HepG2 (cell line): Measurements from ENCODE around the gene HES7.

Experiments used
- CCAR2 ChIP-seq: fragments of 200-400 bp; formaldehyde crosslinking; optimal IDR thresholded peaks from 2 replicates; pipeline ENCODE3; 2018; ENCODE audit warnings: low read depth, mild to moderate bottlenecking, low read length, moderate library complexity
- ZNF260 ChIP-seq: sonication (generic); formaldehyde crosslinking; IDR thresholded peaks from 2 replicates; pipeline ENCODE4 v1.4.0; 2020; ENCODE audit warnings: missing genetic modification reagents, low read depth, mild to moderate bottlenecking, borderline replicate concordance
- TF ChIP-seq, protein P1 (sequence below): sonication (generic); formaldehyde crosslinking; IDR thresholded peaks from 2 replicates; pipeline ENCODE4 v1.5.0; 2020; ENCODE audit warnings: mild to moderate bottlenecking, missing genetic modification reagents, moderate library complexity
- TF ChIP-seq, protein P2 (sequence below), 2 experiments: IDR thresholded peaks; 2 replicates each; pipeline ENCODE4 v1.6.1; 2011 to 2012; ENCODE audit warnings: low read length in 2 of 2, borderline replicate concordance in 1 of 2, low read depth in 1 of 2, mild to moderate bottlenecking in 1 of 2, moderate library complexity in 1 of 2

DNA sequence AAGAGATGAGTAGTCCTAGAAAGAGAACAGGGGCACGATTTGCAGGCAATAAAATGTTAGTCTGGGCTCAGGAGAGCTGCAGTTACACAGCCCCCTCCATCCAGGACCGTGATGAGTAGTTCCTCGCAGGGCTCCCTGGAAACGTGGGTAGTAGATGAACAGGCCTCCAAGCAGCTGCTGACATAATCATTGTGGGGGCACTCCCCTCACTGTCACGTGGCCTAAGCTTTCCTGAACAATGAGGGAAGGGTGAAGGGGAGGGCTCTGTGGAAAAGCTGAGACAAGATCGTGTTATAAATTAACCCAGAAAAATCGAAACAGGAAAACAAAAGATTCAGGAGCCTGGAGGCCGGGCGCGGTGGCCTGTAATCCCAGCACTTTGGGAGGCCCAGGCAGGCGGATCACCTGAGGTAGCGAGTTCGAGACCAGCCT lies 29.6 kb upstream of the HES7 start:
- TF ChIP-seq CCAR2 (no peak), ZNF260 (CRISPR knock-in tag) (no peak)
- TF ChIP-seq, protein P1, sequence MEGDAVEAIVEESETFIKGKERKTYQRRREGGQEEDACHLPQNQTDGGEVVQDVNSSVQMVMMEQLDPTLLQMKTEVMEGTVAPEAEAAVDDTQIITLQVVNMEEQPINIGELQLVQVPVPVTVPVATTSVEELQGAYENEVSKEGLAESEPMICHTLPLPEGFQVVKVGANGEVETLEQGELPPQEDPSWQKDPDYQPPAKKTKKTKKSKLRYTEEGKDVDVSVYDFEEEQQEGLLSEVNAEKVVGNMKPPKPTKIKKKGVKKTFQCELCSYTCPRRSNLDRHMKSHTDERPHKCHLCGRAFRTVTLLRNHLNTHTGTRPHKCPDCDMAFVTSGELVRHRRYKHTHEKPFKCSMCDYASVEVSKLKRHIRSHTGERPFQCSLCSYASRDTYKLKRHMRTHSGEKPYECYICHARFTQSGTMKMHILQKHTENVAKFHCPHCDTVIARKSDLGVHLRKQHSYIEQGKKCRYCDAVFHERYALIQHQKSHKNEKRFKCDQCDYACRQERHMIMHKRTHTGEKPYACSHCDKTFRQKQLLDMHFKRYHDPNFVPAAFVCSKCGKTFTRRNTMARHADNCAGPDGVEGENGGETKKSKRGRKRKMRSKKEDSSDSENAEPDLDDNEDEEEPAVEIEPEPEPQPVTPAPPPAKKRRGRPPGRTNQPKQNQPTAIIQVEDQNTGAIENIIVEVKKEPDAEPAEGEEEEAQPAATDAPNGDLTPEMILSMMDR, result no peak
- TF ChIP-seq, protein P2, sequence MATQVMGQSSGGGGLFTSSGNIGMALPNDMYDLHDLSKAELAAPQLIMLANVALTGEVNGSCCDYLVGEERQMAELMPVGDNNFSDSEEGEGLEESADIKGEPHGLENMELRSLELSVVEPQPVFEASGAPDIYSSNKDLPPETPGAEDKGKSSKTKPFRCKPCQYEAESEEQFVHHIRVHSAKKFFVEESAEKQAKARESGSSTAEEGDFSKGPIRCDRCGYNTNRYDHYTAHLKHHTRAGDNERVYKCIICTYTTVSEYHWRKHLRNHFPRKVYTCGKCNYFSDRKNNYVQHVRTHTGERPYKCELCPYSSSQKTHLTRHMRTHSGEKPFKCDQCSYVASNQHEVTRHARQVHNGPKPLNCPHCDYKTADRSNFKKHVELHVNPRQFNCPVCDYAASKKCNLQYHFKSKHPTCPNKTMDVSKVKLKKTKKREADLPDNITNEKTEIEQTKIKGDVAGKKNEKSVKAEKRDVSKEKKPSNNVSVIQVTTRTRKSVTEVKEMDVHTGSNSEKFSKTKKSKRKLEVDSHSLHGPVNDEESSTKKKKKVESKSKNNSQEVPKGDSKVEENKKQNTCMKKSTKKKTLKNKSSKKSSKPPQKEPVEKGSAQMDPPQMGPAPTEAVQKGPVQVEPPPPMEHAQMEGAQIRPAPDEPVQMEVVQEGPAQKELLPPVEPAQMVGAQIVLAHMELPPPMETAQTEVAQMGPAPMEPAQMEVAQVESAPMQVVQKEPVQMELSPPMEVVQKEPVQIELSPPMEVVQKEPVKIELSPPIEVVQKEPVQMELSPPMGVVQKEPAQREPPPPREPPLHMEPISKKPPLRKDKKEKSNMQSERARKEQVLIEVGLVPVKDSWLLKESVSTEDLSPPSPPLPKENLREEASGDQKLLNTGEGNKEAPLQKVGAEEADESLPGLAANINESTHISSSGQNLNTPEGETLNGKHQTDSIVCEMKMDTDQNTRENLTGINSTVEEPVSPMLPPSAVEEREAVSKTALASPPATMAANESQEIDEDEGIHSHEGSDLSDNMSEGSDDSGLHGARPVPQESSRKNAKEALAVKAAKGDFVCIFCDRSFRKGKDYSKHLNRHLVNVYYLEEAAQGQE (IDR thresholded peaks at IDR 0.05; ENCODE audit: borderline replicate concordance in 1 of 2, low read depth in 1 of 2, low read length in 2 of 2), result no peak
